HG03432 (cell line): ENCODE measurements around the gene PDE7B.

ENCODE experiments used
- ATAC-seq: cut with Tn5 transposase; IDR thresholded peaks from one replicate; pipeline ENCODE4 v1.9.1; 2021; ENCODE audit warnings: mild to moderate bottlenecking, moderate library complexity; ENCODE audit not compliant: unreplicated experiment

PDE7B gene

GRCh38 chr6:135884136-135884535, 32.6 kb downstream of the PDE7B start:
- no peak for ATAC-seq

- no peak for ATAC-seq
Measured at GRCh38 chr6:135887069-135887468, 35.6 kb downstream of the PDE7B start.

GRCh38 chr6:135888818-135889217, 37.3 kb downstream of the PDE7B start:
- ATAC-seq = no peak

DNA sequence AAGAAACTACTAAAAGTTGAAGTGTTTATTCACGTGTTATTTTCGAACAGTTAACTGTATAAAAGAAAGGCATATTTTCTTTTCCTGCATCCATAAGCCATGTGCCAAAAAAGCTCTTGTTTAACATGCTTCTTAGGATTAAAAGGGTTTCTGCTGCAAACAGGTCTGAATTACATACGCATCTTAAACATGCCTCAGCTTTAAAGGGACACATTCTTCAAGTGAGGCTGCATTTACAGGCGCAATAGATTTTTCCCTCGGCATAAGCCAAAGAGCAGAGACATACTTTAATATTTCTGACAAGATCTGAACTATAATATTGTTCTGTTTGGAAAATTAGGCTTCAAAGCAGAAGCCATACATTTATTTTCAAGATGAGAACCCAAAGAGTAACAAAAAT, 39.4 kb downstream of the PDE7B start:
- no peak for ATAC-seq

- no peak for ATAC-seq
Measured at GRCh38 chr6:135891710-135892109, 40.2 kb downstream of the PDE7B start.

DNA sequence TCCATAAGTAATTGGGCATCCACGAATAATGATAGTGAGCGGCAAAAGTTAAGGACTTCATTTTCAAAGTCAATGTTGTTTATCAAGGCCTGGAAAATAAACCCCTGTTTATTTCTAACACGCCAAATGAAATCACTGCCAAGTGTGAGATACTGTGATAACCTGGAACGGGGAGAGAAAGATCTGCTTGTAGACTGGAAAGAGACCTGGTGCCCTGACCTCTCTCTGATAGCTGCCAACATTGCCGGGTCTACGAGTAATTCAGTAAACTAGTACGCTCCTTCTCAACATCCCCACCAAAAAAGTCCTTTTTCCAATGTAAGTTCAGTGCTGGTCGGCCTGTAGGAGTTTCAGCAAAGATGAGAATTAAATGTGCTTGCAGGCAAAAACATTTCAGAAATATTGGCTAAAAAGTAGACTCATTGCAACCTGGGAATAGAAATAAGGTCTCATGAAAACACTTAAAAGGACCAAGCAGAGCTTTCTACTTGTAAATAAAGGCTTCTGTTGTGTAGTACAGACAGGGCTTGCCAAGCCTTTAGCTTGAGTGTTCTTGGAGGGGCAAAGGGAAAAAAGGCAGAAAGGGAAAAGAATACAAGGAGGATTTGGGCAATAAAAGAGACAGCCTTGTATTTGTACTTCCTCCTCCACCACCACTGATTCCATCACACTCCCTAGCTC, 43.9 kb downstream of the PDE7B start:
- no peak for ATAC-seq

GRCh38 chr6:135897087-135897486, 45.6 kb downstream of the PDE7B start:
- ATAC-seq = no peak

GRCh38 chr6:135901774-135902524, 50.4 kb downstream of the PDE7B start:
- ATAC-seq = no peak

- no peak for ATAC-seq
Measured at GRCh38 chr6:135902756-135903331, 51.3 kb downstream of the PDE7B start.

- no peak for ATAC-seq
Measured at GRCh38 chr6:135904666-135905065, 53.2 kb downstream of the PDE7B start.

DNA sequence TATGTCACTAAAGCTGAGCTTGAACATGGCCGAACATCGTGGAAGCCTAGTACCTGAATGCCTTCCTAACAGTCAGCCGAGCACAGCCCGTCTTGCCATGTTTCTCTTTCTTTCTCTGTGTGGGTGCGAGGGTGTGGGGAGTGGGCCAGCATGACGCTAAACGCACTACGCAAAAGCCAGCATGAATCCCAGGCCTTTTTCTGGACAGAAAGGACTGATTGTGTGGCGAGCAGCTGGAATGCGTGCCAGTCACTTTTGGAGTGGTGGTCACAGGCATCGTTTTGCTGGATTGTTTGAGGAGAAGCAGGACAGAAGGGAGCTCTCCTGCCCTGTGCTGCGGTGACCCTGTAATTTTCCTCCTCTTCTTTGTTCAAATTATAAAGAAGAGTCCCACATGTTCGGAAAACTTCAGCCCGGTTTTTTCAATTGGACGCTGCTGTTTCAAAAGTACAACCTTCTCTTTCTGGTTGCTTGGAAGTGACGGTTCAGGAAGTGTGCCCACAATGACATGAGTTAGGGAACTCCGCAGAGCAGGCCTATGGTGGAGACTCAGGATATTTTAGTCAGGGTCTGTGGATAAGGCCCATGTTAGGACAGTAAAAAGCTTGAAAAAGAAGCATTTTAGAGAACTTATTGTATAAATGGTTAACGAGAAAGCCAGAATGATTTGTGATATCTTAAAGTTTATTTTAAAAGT, 54.3 kb downstream of the PDE7B start:
- no peak for ATAC-seq

GRCh38 chr6:135906542-135906941, 55.0 kb downstream of the PDE7B start:
- ATAC-seq = no peak

DNA sequence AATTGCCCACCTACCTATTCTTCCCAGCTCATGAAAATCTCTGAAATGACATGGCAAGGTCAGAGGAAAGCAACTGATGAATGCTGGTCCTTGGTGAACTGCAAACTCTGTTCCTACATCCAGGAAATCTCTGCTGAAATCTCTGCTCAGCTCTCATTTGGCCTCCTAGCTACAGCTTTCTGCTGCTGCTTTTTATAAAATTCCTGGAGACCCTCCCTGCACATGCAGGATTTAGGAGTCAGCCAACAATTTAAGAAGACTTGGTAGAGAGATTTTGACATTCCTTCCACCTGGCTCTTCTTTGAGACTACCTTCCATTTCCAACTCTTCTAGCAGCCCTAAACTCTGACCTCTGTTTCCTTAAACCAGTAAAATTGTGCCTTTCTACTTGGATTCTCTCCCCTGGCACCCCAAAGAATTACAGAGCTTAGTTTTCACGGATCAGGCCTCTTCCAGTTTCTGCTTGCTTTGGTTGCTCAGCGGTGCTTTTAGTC, 55.5 kb downstream of the PDE7B start:
- no peak for ATAC-seq

DNA sequence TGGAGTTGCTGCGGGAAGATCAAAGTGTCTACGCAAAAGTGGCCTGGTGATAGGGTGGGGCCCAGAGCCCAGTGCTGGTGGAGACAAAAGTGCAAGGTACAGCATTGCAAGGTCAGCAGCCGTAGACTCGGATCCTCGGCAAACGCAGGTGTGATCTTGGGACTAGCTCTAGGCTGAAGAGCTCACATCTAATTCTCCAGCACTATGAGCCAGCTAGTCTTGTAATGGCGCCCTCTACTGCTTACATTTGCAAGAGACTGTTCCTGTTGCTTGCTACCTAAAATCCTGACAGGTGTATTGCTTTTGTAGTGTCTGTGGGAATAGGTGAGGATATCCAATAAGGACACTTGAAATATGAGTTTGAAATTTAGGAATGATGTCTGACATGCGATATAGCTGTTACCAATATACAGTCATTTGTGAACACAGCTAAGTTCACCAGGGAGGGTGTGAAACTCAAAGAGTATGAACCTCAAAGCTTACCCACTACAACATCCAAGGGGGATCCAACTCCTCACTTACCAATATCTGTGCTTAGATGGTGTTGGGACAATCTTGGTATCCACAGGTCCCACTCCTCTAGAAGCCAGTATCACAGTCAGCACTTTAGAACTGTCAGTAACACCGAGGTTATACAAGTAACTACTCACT, 58.4 kb downstream of the PDE7B start:
- ATAC-seq = peak; percentile 90

GRCh38 chr6:135910790-135911618, 59.5 kb downstream of the PDE7B start:
- no peak for ATAC-seq

GRCh38 chr6:135913785-135914184, 62.3 kb downstream of the PDE7B start:
- ATAC-seq = no peak

GRCh38 chr6:135919026-135919425, 67.5 kb downstream of the PDE7B start:
- no peak for ATAC-seq

DNA sequence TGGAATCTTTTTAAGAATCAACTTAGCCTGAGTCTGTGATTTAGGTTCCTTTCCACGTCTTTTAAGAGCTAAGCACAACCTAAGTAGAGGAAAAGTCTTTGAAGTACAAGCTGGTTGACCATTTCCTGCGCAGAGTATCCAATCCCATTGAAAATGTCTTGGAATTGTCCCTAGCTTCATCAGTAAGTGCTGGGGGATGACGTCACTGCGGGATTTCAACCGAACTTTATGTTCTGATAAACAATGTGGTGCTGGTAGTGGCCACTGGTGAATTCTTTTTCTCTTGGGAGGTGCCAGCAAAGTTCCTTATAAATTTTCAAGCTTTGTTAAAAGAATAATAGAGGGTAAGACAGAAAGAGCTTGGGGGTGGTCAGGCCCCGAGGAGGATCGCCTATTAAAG, 69.2 kb downstream of the PDE7B start:
- ATAC-seq = no peak

DNA sequence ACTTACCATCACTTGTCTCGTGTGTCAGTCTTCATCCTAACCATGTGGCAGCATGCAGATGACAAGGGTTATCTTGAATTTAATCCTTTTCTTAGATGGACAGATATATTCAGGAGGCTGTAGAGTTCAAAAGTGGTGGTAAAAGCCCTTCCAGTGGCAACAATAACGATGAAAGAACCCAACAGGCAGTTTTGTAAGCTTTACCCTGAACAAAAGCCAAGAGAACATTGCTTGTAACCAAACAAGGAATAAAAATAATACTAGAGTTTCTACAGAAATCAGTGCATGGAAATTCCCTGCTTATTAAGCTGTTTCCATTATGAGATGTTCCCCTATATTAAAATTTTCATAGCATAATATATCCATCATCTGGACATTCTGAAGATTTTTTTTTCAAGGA, 69.7 kb downstream of the PDE7B start:
- no peak for ATAC-seq

- ATAC-seq = no peak
Measured at GRCh38 chr6:135922174-135922573, 70.7 kb downstream of the PDE7B start.
